PC-9 (cell line): ENCODE data around the gene HEBP1.

ENCODE experiments used
- EZH2 ChIP-seq: fragments of 200-600 bp; sonication (generic); IDR thresholded peaks from 2 replicates; pipeline ENCODE4 v1.8.0; 2017; ENCODE audit warnings: antibody characterized with exemption, low read depth
- TF ChIP-seq, protein P1 (sequence below): fragments of 200-600 bp; sonication (generic); conservative IDR thresholded peaks from 2 replicates; pipeline ENCODE4 v1.6.1; 2017; ENCODE audit warnings: mixed run types, antibody characterized with exemption, mild to moderate bottlenecking, moderate library complexity

- TF ChIP-seq, protein P1, sequence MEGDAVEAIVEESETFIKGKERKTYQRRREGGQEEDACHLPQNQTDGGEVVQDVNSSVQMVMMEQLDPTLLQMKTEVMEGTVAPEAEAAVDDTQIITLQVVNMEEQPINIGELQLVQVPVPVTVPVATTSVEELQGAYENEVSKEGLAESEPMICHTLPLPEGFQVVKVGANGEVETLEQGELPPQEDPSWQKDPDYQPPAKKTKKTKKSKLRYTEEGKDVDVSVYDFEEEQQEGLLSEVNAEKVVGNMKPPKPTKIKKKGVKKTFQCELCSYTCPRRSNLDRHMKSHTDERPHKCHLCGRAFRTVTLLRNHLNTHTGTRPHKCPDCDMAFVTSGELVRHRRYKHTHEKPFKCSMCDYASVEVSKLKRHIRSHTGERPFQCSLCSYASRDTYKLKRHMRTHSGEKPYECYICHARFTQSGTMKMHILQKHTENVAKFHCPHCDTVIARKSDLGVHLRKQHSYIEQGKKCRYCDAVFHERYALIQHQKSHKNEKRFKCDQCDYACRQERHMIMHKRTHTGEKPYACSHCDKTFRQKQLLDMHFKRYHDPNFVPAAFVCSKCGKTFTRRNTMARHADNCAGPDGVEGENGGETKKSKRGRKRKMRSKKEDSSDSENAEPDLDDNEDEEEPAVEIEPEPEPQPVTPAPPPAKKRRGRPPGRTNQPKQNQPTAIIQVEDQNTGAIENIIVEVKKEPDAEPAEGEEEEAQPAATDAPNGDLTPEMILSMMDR, result no peak
- no peak for TF ChIP-seq EZH2
These were observed 8.8 kb upstream of the HEBP1 start for GRCh38 chr12:13008741-13009380.
